ENCODE results near the gene CFDP1. TPM values are rescaled to one million over a fixed set of nuclear protein-coding genes. Genes with fewer than 3 reads are reported as not detected.
A peak's percentile ranks its signal among the peaks of the same experiment; 100 is the strongest.

The CFDP1 gene
- total and polyA plus RNA-seq, 5 donors from 2014 or later, result 32.0 to 63.8 (median 40.2) TPM

DNA sequence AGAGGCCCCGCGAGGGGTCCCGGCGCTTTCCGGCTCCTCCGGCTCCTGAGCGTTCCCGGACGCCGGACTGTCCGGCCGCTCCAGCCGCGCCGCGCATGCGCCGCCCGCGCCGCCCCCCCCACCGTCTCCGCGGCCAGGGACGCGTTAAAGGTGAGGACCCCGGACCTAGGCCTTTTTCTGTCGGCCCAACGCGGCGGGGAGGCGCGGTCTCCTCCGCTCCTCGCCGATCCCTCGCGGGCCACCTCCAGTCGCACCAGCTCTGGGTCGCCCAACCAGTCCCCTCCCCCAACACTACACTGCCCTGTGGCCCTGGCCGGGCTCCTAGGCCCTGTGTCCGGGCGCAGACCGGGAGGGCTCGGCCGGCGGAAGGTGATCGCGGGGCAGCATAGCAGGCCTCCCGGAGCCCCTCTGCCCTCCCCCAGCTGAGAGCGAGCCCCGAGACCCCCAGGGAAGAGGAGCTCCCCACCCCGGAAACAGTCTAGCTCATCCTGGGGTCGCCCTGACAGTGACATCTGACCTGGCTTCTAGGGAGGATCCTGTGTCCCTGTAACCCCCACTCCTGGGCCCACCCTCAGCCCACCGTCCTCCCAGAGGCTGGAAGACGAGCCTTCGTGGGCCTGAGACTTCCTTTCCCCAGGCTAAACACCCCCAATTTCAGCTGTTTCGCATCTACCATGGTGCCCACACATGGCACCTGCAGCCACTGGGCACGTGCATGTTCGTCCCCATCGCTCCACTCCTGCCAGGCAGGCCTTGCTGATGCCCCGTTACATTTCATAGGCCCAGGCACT is 167.2 kb downstream of the CFDP1 start:
- H3K4me3 Mint-ChIP-seq, result peak overlapping the region; percentile 75 to 87 (median 82)
- Histone ChIP-seq H3K27ac (ENCODE audit: insufficient read depth, low read length, poor library complexity, severe bottlenecking) (no peak overlapping the region), H3K4me3 (ENCODE audit: low read depth, low read length) (no peak overlapping the region), H3K4me1 (ENCODE audit: control insufficient read depth, insufficient read depth, low read length, poor library complexity, severe bottlenecking) (peaks cover 14% of the 10 kb centered on the region), H3K9me3 (ENCODE audit: control insufficient read depth in 2 of 2, low read length in 2 of 2) (no peaks in the 10 kb centered on the region), H3K27me3 (ENCODE audit: control insufficient read depth, insufficient read depth, low read length) (peaks cover 3% of the 10 kb centered on the region), H3K36me3 (ENCODE audit: control insufficient read depth, insufficient read depth, low read length) (no peaks in the 10 kb centered on the region)
- DNase-seq (no peak), ATAC-seq (ENCODE audit: low read depth in 2 of 2) (peak in 1 of 2 donors; percentile 32)
- no peaks in the 10 kb centered on the region for H3K36me3 Mint-ChIP-seq
- H3K9me3 Mint-ChIP-seq, result peaks cover 0 to 2% (median 0%) of the 10 kb centered on the region in 7 donors
- peaks cover 0 to 12% (median 5%) of the 10 kb centered on the region in 4 donors for H3K4me1 Mint-ChIP-seq
- peak overlapping the region in 1 of 3 donors; percentile 38 for H3K27ac Mint-ChIP-seq
- H3K27me3 Mint-ChIP-seq, result peaks cover 51% of the 10 kb centered on the region

DNA sequence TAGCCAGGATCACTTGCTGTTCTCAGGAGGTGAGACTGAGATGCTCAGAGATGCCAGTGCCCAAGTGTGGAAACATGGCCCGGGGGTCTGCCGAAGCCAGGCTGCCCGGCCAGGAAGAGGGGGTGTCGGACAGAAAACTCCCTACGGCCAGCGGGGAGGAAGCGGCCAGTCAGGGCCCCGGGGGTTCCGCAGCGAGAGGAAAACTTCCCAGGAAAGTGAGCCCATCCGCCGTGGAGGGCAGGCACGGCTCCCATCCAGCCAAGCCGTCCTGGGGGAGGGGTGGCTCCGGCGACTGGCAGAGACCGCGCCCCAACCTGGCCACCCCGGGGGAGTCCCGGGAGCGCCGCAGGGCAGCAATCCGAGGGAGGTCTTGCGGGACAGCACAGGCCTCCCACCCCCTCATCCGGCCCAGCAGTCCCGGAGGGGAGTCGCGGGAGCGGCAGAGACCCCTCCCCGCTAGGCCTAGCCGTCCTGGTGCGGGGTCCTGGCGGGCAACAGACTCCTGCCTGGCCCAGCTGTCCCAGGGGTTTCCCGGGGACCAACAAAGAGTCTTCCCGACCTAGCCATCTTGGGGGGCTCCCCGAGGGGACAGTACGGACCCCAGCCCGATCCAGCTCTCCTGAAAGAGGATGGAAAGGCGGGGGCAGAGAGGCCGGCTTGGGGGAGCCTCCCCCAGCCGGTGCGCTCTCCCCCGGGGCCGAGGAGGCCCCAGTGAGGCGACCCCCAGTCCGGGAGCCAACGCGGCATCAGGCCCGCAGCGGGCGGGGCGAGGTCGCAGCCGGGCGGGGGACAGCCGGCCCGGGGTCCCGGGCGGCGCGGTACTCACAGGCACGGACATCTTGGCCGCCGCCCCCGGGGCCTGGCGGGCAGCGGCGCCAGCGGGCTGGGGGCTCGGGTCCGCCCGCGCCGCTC is 168.0 kb downstream of the CFDP1 start:
- ATAC-seq (ENCODE audit: low read depth in 2 of 2) (no peak), DNase-seq (no peak)
- Mint-ChIP-seq H3K4me1 (peaks cover 0 to 12% (median 5%) of the 10 kb centered on the region in 4 donors), H3K4me3 (peak overlapping the region in 3 of 4 donors; percentile 53 to 86 (median 74)), H3K36me3 (no peaks in the 10 kb centered on the region), H3K27ac (peak overlapping the region in 1 of 3 donors; percentile 20), H3K9me3 (peaks cover 0 to 2% (median 0%) of the 10 kb centered on the region in 7 donors), H3K27me3 (peaks cover 58% of the 10 kb centered on the region)
- Histone ChIP-seq H3K9me3 (ENCODE audit: control insufficient read depth in 2 of 2, low read length in 2 of 2) (no peaks in the 10 kb centered on the region), H3K27me3 (ENCODE audit: control insufficient read depth, insufficient read depth, low read length) (peaks cover 3% of the 10 kb centered on the region), H3K4me3 (ENCODE audit: low read depth, low read length) (no peak overlapping the region), H3K27ac (ENCODE audit: insufficient read depth, low read length, poor library complexity, severe bottlenecking) (no peak overlapping the region), H3K4me1 (ENCODE audit: control insufficient read depth, insufficient read depth, low read length, poor library complexity, severe bottlenecking) (peaks cover 14% of the 10 kb centered on the region), H3K36me3 (ENCODE audit: control insufficient read depth, insufficient read depth, low read length) (no peaks in the 10 kb centered on the region)

DNA sequence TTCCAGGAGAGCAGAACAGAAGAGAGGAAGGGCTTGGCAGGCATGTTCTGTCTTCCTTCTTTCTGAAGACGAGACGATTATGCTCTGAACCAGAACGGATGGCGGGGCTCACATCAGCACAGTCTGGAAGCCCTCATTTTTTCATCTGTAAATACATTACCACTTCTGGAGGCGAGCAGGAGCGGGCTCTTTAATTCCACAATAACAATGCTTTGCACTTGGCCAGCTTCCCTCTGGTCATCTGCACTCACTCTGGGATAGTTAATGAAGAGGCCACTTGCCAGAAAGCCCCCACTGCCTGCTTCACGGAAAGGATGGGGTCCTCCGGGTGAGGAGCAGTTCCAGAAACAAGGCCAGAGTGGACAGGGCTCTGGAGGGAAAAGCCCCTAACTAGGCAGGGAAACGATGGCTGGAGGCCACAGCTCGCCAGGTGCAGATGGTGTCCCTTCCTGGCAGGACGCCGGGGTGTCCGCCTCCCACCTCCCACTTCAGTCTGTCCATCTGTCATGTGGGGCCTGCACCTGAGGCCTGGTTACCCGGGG is 168.8 kb downstream of the CFDP1 start:
- Mint-ChIP-seq H3K36me3 (no peaks in the 10 kb centered on the region), H3K27ac (peak overlapping the region in 1 of 3 donors; percentile 20), H3K4me3 (peak overlapping the region; percentile 68 to 90 (median 76)), H3K4me1 (peaks cover 0 to 12% (median 4%) of the 10 kb centered on the region in 4 donors), H3K27me3 (peaks cover 61% of the 10 kb centered on the region), H3K9me3 (peaks cover 0 to 2% (median 0%) of the 10 kb centered on the region in 7 donors)
- no peaks in the 10 kb centered on the region for H3K36me3 ChIP-seq (ENCODE audit: control insufficient read depth, insufficient read depth, low read length)
- H3K27me3 ChIP-seq (ENCODE audit: control insufficient read depth, insufficient read depth, low read length), result peaks cover 3% of the 10 kb centered on the region
- no peaks in the 10 kb centered on the region for H3K9me3 ChIP-seq (ENCODE audit: control insufficient read depth in 2 of 2, low read length in 2 of 2)
- H3K27ac ChIP-seq (ENCODE audit: insufficient read depth, low read length, poor library complexity, severe bottlenecking), result no peak overlapping the region
- ATAC-seq (ENCODE audit: low read depth in 2 of 2) (no peak), DNase-seq (no peak)
- H3K4me3 ChIP-seq (ENCODE audit: low read depth, low read length), result no peak overlapping the region
- H3K4me1 ChIP-seq (ENCODE audit: control insufficient read depth, insufficient read depth, low read length, poor library complexity, severe bottlenecking), result peaks cover 14% of the 10 kb centered on the region

DNA sequence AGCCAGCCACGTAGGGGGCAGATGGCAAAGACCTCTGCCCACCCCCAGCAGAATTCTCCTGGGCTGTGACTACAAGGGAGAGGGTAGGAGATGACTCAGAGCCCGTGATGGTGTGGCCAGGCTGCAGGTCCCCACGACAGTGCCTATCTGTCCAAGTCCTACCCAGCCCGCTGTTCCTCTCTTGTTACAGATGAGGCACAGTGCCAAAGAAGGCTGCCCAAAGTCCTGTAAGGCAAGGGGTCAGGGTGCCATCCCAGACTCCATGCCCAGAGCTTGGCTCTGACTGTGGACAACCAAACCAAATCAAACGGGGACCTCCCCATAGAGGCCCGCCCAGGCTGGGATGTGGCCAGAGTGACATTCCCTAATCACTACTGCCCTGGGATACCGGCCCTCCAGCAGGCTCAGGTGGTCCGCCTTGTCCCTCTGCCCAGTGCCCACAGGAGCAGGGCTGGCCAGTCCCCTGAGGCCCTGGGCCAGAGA is 169.3 kb downstream of the CFDP1 start:
- peaks cover 3% of the 10 kb centered on the region for H3K27me3 ChIP-seq (ENCODE audit: control insufficient read depth, insufficient read depth, low read length)
- ATAC-seq (ENCODE audit: low read depth in 2 of 2) (no peak), DNase-seq (no peak)
- Mint-ChIP-seq H3K4me1 (peaks cover 0 to 12% (median 4%) of the 10 kb centered on the region in 4 donors), H3K4me3 (peak overlapping the region; percentile 68 to 90 (median 76)), H3K36me3 (no peaks in the 10 kb centered on the region), H3K9me3 (peaks cover 0 to 2% (median 0%) of the 10 kb centered on the region in 7 donors), H3K27ac (no peak overlapping the region), H3K27me3 (peaks cover 57% of the 10 kb centered on the region)
- peaks cover 14% of the 10 kb centered on the region for H3K4me1 ChIP-seq (ENCODE audit: control insufficient read depth, insufficient read depth, low read length, poor library complexity, severe bottlenecking)
- H3K4me3 ChIP-seq (ENCODE audit: low read depth, low read length), result no peak overlapping the region
- no peaks in the 10 kb centered on the region for H3K36me3 ChIP-seq (ENCODE audit: control insufficient read depth, insufficient read depth, low read length)
- no peaks in the 10 kb centered on the region for H3K9me3 ChIP-seq (ENCODE audit: control insufficient read depth in 2 of 2, low read length in 2 of 2)
- H3K27ac ChIP-seq (ENCODE audit: insufficient read depth, low read length, poor library complexity, severe bottlenecking), result no peak overlapping the region

DNA sequence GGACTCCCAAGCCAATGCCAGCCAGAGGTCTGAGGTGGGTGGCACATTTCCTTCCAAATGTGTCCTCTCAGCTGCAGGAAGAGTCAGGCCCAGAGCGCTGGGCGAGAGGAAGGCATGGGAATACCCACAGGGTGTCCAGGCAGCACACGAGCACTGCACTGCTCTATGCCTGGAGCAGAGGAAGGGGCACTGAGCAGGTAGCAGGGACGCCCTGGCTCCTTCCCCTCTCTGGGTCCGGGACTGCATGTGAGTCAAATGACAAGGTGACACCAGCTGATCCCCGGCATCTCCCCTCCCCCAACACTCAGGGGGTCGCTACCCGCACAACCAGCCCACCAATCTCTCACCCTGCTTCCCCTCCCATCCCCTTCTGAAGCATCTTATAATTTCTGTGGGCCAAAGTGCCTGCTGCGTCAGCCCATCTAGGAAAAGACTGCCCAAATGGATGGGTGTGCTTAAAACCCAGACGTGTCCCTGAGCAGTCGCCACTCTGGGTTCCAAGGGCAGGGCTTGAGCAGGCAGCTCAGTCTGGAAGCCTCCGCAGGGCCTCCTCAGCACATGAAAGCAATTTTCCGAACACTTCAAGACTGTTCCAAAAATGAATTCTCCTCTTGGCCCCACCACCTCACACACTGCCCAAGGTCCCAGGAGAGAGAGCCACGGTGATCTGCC is 169.9 kb downstream of the CFDP1 start:
- Mint-ChIP-seq H3K27me3 (peaks cover 57% of the 10 kb centered on the region), H3K4me3 (peak overlapping the region in 2 of 4 donors; percentile 50 to 62), H3K27ac (peak overlapping the region in 1 of 3 donors; percentile 48), H3K4me1 (peaks cover 0 to 12% (median 4%) of the 10 kb centered on the region in 4 donors), H3K36me3 (no peaks in the 10 kb centered on the region), H3K9me3 (peaks cover 0 to 2% (median 0%) of the 10 kb centered on the region in 7 donors)
- no peak overlapping the region for H3K4me3 ChIP-seq (ENCODE audit: low read depth, low read length)
- peaks cover 3% of the 10 kb centered on the region for H3K27me3 ChIP-seq (ENCODE audit: control insufficient read depth, insufficient read depth, low read length)
- no peaks in the 10 kb centered on the region for H3K9me3 ChIP-seq (ENCODE audit: control insufficient read depth in 2 of 2, low read length in 2 of 2)
- H3K27ac ChIP-seq (ENCODE audit: insufficient read depth, low read length, poor library complexity, severe bottlenecking), result no peak overlapping the region
- peaks cover 14% of the 10 kb centered on the region for H3K4me1 ChIP-seq (ENCODE audit: control insufficient read depth, insufficient read depth, low read length, poor library complexity, severe bottlenecking)
- DNase-seq (no peak), ATAC-seq (ENCODE audit: low read depth in 2 of 2) (no peak)
- no peaks in the 10 kb centered on the region for H3K36me3 ChIP-seq (ENCODE audit: control insufficient read depth, insufficient read depth, low read length)

DNA sequence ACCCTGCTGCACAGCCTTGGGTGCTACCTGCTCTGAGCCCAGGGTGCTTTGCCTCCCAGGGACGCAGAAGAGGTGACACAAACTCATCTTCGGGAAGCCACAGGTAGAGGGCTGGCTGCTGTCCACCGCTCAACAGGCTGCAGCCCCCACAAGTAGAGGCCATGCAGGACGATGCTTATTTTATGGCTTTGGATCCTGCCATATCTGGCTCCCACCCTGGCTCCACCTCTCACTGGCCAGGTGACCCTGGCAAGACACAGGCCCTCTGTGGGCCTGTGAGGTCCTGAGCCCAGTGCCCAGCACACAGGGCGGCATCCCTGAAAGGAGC is 170.5 kb downstream of the CFDP1 start:
- Mint-ChIP-seq H3K36me3 (no peaks in the 10 kb centered on the region), H3K27me3 (peaks cover 57% of the 10 kb centered on the region), H3K4me1 (peaks cover 0 to 12% (median 4%) of the 10 kb centered on the region in 4 donors), H3K27ac (peak overlapping the region in 1 of 3 donors; percentile 60), H3K4me3 (peak overlapping the region in 2 of 4 donors; percentile 13 to 32), H3K9me3 (peaks cover 0 to 2% (median 0%) of the 10 kb centered on the region in 7 donors)
- DNase-seq (no peak), ATAC-seq (ENCODE audit: low read depth in 2 of 2) (no peak)
- Histone ChIP-seq H3K27ac (ENCODE audit: insufficient read depth, low read length, poor library complexity, severe bottlenecking) (no peak overlapping the region), H3K36me3 (ENCODE audit: control insufficient read depth, insufficient read depth, low read length) (no peaks in the 10 kb centered on the region), H3K4me1 (ENCODE audit: control insufficient read depth, insufficient read depth, low read length, poor library complexity, severe bottlenecking) (peaks cover 14% of the 10 kb centered on the region), H3K4me3 (ENCODE audit: low read depth, low read length) (no peak overlapping the region), H3K9me3 (ENCODE audit: control insufficient read depth in 2 of 2, low read length in 2 of 2) (no peaks in the 10 kb centered on the region), H3K27me3 (ENCODE audit: control insufficient read depth, insufficient read depth, low read length) (peaks cover 3% of the 10 kb centered on the region)

Measured in CD4-positive, CD25-positive, alpha-beta regulatory T cell (primary cell).